GM18505 (cell line): ENCODE measurements around the gene RAB40C.

ENCODE experiments used
- ATAC-seq: cut with Tn5 transposase; IDR thresholded peaks from one replicate; pipeline ENCODE4 v1.9.1; 2021; ENCODE audit not compliant: unreplicated experiment
- POLR2A ChIP-seq: IDR thresholded peaks from 4 replicates; pipeline ENCODE4 v1.6.1; 2011; ENCODE audit warnings: borderline replicate concordance; ENCODE audit not compliant: insufficient read depth, insufficient read length; ENCODE audit errors: extremely low read depth

The RAB40C gene

GRCh38 chr16:583815-584591, 5.9 kb upstream of the RAB40C start:
- no peak for ATAC-seq
- TF ChIP-seq POLR2A: no peak

GRCh38 chr16:585351-585750, 4.5 kb upstream of the RAB40C start:
- no peak for ATAC-seq
- TF ChIP-seq POLR2A: no peak

GRCh38 chr16:586047-586644, 3.7 kb upstream of the RAB40C start:
- TF ChIP-seq POLR2A: no peak
- no peak for ATAC-seq

GRCh38 chr16:586645-587590, 2.9 kb upstream of the RAB40C start:
- TF ChIP-seq POLR2A: no peak
- ATAC-seq: no peak

- no peak for TF ChIP-seq POLR2A
Observed at GRCh38 chr16:588639-588888, 1.3 kb upstream of the RAB40C start.

GRCh38 chr16:588889-589657, 793 bp upstream of the RAB40C start:
- peak; percentile 68 for ATAC-seq
- peak; percentile 83 for TF ChIP-seq POLR2A

More at GRCh38 chr16:588639-588888, 1.3 kb upstream of the RAB40C start:
- peak; percentile 1 for ATAC-seq

GRCh38 chr16:590188-590814, 435 bp downstream of the RAB40C start:
- ATAC-seq: peak; percentile 2
- TF ChIP-seq POLR2A: no peak

GRCh38 chr16:590815-591200, 942 bp downstream of the RAB40C start:
- ATAC-seq: no peak
- TF ChIP-seq POLR2A: no peak

GRCh38 chr16:591231-591630, 1.4 kb downstream of the RAB40C start:
- TF ChIP-seq POLR2A: no peak
- ATAC-seq: no peak

GRCh38 chr16:591892-592517, 2.1 kb downstream of the RAB40C start:
- TF ChIP-seq POLR2A: no peak
- no peak for ATAC-seq

GRCh38 chr16:592518-593306, 2.8 kb downstream of the RAB40C start:
- no peak for ATAC-seq
- no peak for TF ChIP-seq POLR2A

GRCh38 chr16:593406-593805, 3.5 kb downstream of the RAB40C start:
- no peak for ATAC-seq
- no peak for TF ChIP-seq POLR2A

- TF ChIP-seq POLR2A: no peak
- ATAC-seq: no peak
Observed at GRCh38 chr16:593807-594206, 3.9 kb downstream of the RAB40C start.
